Dedifferentiated amniotic fluid mesenchymal stem cell (primary cell): ENCODE measurements around the gene RCC1.
"Not testable (repeated sequence)": the region's sequence is repeated elsewhere in the genome, so short reads cannot be mapped to it uniquely, and the experiment has no call there.

ENCODE experiments used
- DNase-seq: peaks from one replicate; pipeline ENCODE4 v3.0.0-alpha.2; 2016; ENCODE audit errors: extremely low spot score

Gene RCC1

DNA sequence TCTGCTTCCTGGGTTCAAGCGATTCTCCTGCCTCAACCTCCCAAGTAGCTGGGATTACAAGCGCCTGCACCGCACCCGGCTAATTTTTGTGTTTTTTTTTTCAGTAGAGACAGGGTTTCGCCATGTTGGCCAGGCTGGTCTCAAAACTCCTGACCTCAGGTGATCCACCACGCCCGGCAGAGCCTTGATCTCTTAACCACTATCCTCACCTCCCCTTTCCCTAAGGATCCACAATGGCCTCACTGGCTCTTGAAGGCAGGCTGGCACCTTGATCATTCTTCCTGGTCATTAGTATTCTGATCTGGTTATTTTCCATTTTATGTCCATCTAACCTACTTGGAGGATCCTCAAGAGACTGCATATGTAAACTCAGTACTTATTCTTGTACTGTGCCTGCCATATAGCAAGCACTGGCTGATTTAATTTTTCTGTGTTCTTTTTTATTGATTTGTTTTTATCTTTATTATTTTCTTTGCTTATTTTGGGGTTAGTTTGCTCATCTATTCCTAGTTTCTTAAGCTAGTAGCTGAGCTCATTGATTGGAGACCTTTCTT is 6.3 kb downstream of the RCC1 start:
- no peak for DNase-seq

DNA sequence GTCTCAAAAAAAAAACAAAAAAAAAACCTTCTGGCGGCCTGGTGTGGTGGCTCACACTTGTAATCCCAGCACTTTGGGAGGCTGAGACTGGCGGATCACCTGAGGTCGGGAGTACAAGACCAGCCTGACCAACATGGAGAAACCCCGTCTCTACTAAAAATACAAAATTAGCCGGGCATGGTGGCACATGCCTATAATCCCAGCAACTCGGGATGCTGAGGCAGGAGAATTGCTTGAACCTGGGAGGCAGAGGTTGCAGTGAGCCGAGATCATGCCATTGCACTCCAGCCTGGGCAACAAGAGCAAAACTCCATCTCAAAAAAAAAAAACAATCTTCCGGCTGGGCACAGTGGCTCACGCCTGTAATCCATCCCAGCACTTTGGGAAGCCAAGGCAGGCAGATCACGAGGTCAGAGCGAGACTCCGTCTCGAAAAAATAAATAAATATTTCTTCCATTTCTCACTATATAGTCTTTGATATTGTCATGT is 8.6 kb downstream of the RCC1 start:
- not testable (repeated sequence) for DNase-seq

GRCh38 chr1:28516518-28516956 is 10.7 kb downstream of the RCC1 start:
- DNase-seq = no peak

- DNase-seq = no peak
These were observed 11.8 kb downstream of the RCC1 start for GRCh38 chr1:28517649-28517999.

- peak; percentile 74 for DNase-seq
These were observed 12.3 kb downstream of the RCC1 start for GRCh38 chr1:28518000-28518744.

DNA sequence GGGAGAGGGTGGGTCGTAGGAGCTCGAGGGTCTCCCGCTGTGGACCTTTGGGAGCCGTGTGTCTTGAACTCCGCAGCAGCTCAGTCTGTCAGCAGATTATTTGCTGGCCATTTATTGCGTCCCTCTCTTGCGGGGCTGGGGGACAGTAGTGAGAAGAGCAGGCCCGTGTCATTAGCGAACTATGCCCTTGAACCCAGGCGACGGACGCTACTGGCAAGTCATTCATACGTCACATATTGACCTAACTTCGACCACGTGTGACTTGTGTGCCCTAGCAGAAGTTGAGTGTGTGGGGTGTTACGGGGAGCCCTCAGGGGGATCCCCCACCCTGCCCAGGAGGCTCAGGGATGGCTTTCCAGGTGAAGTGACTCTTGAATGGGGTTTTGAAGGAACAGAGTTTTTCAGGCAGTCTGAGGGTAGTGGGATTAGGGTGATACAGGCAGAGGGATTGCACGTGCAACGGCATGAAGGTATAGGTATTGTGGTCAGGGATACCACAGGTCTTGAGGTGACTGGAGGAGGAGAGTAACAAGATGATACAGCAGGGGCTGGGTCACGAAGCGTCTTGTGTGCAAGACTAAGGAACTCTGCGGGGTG is 13.0 kb downstream of the RCC1 start:
- no peak for DNase-seq

- no peak for DNase-seq
These were observed 14.3 kb downstream of the RCC1 start for GRCh38 chr1:28519946-28520725.

DNA sequence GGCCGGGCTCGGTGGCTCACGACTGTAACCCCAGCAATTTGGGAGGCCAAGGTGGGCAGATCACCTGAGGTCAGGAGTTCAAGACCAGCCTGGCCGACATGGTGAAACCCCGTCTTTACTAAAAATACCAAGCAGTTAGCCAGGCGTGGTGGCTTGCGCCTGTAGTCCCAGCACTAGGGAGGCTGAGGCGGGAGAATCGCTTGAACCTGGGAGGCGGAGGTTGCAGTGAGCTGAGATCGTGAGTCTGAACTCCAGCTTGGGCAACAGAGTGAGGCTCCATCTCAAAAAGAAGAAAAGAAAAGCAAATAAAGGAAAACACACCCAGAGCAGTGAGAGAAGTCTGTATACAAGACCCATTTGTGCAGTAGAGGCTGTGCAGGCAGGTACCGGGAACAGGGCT is 15.0 kb downstream of the RCC1 start:
- not testable (repeated sequence) for DNase-seq

DNA sequence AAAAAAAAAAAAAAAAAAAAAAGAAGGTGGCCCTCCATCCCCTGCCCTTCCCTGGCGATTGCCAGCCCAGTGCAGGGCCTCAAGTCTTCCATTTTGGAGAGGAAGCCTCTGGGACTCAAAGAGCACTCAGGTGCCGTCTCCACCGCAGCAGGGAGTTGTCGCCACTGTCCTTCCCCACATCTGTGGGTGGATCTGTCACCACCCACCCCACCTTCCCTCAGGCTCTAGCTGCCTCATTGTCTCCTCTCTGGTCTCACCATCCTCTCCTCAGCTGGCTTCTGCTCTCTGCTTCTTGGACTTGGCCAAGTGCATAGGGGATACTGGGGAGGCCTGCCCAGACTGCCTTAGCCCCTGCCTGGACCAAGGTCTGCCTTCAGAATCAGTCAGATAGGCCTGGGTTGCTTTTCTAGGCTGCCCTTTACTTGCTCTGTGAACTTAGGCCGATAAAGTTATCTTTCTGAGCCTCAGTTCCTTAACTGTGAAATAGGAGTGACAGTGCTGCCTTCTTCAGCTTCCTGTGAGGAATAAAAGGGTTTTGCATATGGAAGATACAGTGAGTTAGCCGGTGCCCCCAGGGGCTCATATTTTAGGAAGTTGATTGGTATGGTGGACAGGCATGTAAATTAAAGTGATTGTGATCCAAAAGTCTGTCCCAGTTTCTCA is 15.8 kb downstream of the RCC1 start:
- no peak for DNase-seq

DNA sequence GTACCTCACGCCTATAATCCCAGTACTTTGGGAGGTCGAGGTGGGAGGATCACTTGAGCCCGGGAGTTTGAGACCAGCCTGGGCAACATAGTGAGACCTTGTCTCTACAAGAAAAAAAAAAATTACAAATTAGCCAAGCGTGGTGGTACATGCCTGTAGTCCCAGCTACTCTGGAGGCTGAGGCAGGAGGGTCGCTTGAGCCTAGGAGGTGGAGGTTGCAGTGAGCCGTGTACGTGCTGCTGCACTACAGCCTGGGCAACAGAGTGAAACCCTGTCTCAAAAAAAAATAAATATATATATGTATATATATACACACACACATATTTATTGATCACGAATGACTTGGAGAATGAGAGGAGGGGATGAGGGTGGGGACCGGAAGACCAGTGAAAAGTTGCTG is 16.7 kb downstream of the RCC1 start:
- DNase-seq = not testable (repeated sequence)

DNA sequence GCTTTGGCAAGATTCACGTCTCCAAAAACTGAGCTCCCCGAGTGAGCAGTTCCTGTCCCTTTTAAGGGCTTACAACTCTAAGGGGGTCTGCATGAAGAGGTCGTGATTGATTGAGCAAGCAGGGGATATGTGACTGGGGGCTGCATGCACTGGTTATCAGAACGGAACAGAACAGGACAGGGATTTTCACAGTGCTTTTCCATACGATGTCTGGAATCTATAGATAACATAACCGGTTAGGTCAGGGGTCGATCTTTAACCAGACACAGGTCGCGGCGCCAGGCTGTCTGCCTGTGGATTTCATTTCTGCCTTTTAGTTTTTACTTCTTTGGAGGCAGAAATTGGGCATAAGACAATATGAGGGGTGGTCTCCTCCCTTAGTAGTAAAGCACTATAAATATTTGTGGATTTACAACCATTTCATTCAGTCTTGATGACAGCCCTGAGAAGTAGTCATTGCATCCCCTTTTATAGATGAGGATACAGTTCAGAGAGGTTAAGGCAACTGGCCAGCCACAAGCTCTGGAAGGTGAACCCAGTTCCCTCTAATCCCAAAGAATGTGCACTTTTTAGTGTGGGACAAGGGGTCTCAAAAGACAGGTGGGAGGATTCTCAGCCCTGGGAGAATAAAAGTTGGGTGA is 19.3 kb downstream of the RCC1 start:
- not testable (repeated sequence) for DNase-seq

DNA sequence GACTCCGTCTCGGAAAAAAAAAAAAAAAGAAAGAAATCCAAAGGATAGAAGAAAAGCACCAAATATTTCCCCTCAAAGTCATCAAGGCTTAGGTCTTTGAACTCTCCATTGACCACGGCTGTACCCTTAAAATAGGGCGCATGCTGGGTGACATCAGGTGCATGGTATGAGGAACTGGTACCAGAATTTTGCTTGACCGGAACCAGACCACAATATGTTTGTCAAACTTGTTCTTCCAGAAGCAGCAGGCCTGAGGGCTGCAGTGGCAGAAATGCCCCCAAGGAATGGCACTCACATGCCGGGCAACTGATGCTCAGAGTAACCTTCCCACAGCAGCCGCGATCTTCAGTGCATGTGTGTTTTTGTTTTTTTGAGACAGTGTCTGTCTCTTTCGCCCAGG is 21.0 kb downstream of the RCC1 start:
- DNase-seq = no peak

DNA sequence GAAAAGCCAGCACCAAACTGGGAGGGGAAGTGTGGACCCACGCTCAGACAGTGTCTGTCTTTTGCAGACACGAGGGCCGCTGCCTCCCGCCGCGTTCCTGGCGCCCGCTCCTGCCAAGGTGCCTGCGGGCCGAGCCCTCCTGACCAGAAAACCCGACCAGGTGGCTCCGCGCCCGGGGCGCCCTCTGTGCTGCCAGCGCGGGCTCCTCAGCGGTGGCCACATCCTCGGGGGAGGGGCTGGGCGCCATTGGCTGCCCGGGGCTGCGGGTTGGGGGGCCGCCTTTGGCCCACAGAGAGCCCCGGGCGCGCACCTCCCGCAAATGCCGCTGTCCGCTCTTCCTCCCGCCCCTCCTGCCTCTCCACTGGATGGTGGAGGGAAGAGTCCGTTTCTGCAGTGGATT is 24.6 kb downstream of the RCC1 start:
- DNase-seq = no peak

DNA sequence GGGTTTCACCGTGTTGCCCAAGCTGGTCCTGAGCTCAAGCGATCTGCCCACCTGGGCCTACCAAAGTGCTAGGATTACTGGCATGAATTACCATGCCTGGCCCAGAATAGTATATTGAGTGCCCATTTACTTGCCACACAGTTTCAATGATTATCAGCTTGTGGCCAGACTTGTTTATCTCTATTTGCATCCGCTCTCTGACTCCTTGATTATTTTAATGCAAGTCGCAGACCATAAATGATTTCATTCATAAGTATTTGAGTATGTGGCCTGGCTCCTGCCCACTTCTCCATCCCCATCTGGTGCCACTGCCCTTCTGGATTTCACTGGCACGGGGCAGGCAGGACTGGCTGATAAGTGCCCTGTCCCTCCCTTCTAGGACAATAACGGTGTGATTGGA is 28.8 kb downstream of the RCC1 start:
- no peak for DNase-seq

- no peak for DNase-seq
These were observed 29.3 kb downstream of the RCC1 start for GRCh38 chr1:28535180-28535579.

DNA sequence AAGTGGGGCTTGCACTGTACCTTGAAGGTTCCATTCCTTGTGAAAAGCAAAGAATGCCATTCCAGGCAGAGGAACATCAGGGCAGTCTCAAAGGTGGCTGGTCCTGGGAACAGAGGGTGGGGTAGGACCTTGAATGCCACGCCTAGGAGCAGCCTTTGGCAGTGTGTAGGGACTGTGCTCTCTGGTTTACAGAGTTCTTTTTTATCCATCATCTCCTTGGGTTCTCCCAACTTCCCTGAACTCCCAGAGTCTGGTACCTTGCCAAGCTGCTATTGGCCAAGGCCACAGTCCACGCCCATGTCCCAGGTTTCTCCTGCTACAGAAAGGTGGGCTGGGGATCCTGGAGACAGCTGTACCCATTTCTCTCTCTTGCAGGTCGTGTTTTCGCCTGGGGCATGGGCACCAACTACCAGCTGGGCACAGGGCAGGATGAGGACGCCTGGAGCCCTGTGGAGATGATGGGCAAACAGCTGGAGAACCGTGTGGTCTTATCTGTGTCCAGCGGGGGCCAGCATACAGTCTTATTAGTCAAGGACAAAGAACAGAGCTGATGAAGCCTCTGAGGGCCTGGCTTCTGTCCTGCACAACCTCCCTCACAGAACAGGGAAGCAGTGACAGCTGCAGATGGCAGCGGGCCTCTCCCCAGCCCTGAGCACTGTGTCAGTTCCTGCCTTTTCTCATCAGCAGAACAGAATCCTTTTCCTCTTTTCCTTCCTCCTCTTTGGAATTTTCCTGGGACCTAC is 31.8 kb downstream of the RCC1 start:
- no peak for DNase-seq

DNA sequence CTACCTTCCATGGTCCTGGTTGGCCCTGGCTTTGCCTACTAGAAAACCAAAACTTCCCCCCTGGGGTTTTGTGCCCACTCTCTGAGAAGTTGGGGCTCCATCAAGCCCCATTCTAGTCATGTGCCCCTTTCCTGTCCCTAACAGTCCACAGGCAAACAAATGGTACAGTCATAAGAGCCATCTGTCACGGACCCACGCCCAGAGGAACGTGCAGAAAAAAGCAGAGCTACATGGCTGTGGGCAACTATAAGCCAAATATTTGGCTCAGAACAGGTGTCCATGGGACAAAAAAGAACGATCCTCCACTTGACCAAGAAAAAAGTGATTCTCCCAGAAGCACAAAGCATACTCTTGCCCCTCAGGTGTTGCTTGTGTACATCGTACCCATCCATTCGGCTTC is 32.4 kb downstream of the RCC1 start:
- no peak for DNase-seq

GRCh38 chr1:28540651-28541050 is 34.8 kb downstream of the RCC1 start:
- DNase-seq = no peak

GRCh38 chr1:28541414-28542015 is 35.7 kb downstream of the RCC1 start:
- DNase-seq = not testable (repeated sequence)

- DNase-seq = no peak
These were observed 39.4 kb downstream of the RCC1 start for GRCh38 chr1:28545246-28545628.
